GM12892 (cell line): ENCODE measurements around the gene DOCK6.

Experiments used
- POLR2A ChIP-seq: IDR thresholded peaks from 2 replicates; pipeline ENCODE4 v1.6.1; 2011; ENCODE audit warnings: low read depth, low read length, control low read depth
- POLR2AphosphoS5 ChIP-seq: IDR thresholded peaks from 2 replicates; pipeline ENCODE4 v1.6.1; 2011; ENCODE audit warnings: low read depth, low read length, control low read depth
- TAF1 ChIP-seq: IDR thresholded peaks from 2 replicates; pipeline ENCODE4 v1.6.1; 2011; ENCODE audit warnings: low read depth, mild to moderate bottlenecking, control low read depth, low read length, borderline replicate concordance

DNA sequence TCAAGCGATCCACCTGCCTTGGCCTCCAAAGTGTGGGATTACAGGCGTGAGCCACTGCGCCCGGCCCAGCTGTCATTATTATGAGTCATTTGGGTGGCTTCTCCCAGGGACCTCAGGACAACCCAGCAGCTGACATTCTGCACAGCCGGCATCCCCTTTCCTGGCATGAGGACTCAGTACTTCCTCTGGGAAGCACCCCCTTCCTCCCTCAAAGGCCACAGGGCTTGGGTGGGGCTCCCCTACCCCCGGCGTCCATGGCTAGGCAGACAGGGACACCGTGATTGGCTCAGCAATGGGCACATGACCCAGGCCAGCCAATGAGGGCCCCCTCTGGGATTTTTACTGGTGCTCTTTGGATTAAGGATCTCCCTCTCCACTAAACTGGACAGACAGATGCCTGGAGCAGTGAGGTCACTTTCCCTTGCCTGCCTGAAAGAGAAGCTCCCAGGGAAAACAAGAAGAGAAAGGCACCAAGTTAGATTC lies 71.0 kb downstream of the DOCK6 start:
- TF ChIP-seq POLR2A: no peak
- TF ChIP-seq POLR2AphosphoS5: no peak
- no peak for TF ChIP-seq TAF1
